ENCODE measurements around the gene FAM222B.

GRCh38 chr17:28763137-28763799 lies 79.3 kb downstream of the FAM222B start:
- TF ChIP-seq KLF10 (tag by site-specific recombination; IDR thresholded peaks at IDR 0.05) (no peak), ZNF140 (tag by site-specific recombination; IDR thresholded peaks at IDR 0.05) (no peak)

All from HEK293 (cell line).